Lower leg skin (tissue), 4 donors: ENCODE results near the gene MRPS16. TPM values are rescaled to one million over a fixed set of nuclear protein-coding genes. Genes with fewer than 3 reads are reported as not detected.

Source experiments
- DNase-seq, 2 donors: peaks; one replicate each; pipeline ENCODE4 v3.0.0-alpha.2; 2019; ENCODE audit warnings: low spot score in 2 of 2
- H3K4me3 ChIP-seq: fragments of 200-600 bp; sonication (generic); 2 replicates; pipeline ENCODE4 v1.5.1; 2017; ENCODE audit warnings: mild to moderate bottlenecking, low read depth; ENCODE audit not compliant: poor library complexity, severe bottlenecking
- CTCF ChIP-seq, 3 donors: fragments of 450-650 bp; IDR thresholded peaks; one replicate each; pipeline ENCODE4 v1.5.1; 2016; ENCODE audit warnings: antibody characterized with exemption in 3 of 3, mild to moderate bottlenecking in 3 of 3, moderate library complexity in 2 of 3
- POLR2A ChIP-seq, 2 donors: fragments of 450-650 bp; IDR thresholded peaks; one replicate each; pipeline ENCODE4 v1.6.1; 2016 to 2017; ENCODE audit warnings: antibody characterized with exemption in 2 of 2, mild to moderate bottlenecking in 1 of 2, moderate library complexity in 1 of 2
- WGBS, 2 donors: methylation state at CpG; one replicate each; pipeline ENCODE4 v1.1.5; 2018; 5-methylcytosine and 5-hydroxymethylcytosine counted together
- intact Hi-C: fragments of 100-400 bp; cut with DNase I; formaldehyde crosslinking; loops from one replicate; pipeline ENCODE4 v1.15.0; 2023; ENCODE audit warnings: low total_unique reads
- total RNA-seq, 4 donors: library from RNA; depleted of rRNA; stranded (reverse); fragments of >200 nt; gene quantifications; one replicate each; pipeline ENCODE4 v1.1.0, GENCODE V29; 2016

MRPS16 gene
- total RNA-seq, 4 donors from 2014 or later = 25.3 to 43.3 (median 40.0) TPM

GRCh38 chr10:73225518-73225917 lies 26.9 kb downstream of the MRPS16 start:
- TF ChIP-seq POLR2A (IDR thresholded peaks at IDR 0.05) (no peak), CTCF (IDR thresholded peaks at IDR 0.05) (no peak)
- no peak overlapping the region for H3K4me3 ChIP-seq
- intact Hi-C loops = no loop called here
- DNase-seq = no peak

DNA sequence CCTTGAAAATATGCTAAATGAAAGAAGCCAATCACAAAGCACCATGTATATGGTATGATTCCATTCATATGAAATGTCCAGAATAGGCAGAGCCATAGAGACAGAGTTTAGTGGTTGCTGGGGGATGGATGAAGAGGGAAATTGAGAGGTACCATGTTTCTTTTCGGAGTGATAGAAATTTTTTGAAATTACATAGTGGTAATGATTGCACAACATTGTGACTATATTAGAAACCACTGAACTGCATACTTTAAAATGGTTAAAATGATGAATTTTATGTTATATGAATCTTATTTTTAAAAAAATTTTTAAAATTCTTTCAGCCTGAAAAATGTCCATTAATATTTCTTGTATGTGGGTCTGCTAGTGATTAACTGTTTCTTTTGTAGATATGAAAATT lies 31.5 kb downstream of the MRPS16 start:
- intact Hi-C loops = no loop called here
- no peak for DNase-seq
- no peak for TF ChIP-seq CTCF (IDR thresholded peaks at IDR 0.05)
- no peak for TF ChIP-seq POLR2A (IDR thresholded peaks at IDR 0.05)
- 91 to 98% methylated on average over 1 of the region's 1 CpG for WGBS, 2 donors
- H3K4me3 ChIP-seq = no peak overlapping the region

GRCh38 chr10:73219384-73219783 lies 33.1 kb downstream of the MRPS16 start:
- DNase-seq = no peak
- H3K4me3 ChIP-seq = no peak overlapping the region
- TF ChIP-seq CTCF (IDR thresholded peaks at IDR 0.05) (no peak), POLR2A (IDR thresholded peaks at IDR 0.05) (no peak)
- intact Hi-C loops = no loop called here

GRCh38 chr10:73218431-73219191 lies 33.8 kb downstream of the MRPS16 start:
- no peak for DNase-seq
- TF ChIP-seq POLR2A (IDR thresholded peaks at IDR 0.05) (no peak), CTCF (IDR thresholded peaks at IDR 0.05) (no peak)
- intact Hi-C loops = no loop called here
- WGBS, 2 donors = 88 to 93% methylated on average over 2 of the region's 2 CpGs
- no peak overlapping the region for H3K4me3 ChIP-seq

- WGBS, 2 donors = 93 to 98% methylated on average over 2 of the region's 2 CpGs
- no peak overlapping the region for H3K4me3 ChIP-seq
- intact Hi-C loops = no loop called here
- TF ChIP-seq CTCF (IDR thresholded peaks at IDR 0.05) = no peak
- no peak for TF ChIP-seq POLR2A (IDR thresholded peaks at IDR 0.05)
- DNase-seq = no peak
These were observed 34.8 kb downstream of the MRPS16 start for GRCh38 chr10:73217628-73218027.

DNA sequence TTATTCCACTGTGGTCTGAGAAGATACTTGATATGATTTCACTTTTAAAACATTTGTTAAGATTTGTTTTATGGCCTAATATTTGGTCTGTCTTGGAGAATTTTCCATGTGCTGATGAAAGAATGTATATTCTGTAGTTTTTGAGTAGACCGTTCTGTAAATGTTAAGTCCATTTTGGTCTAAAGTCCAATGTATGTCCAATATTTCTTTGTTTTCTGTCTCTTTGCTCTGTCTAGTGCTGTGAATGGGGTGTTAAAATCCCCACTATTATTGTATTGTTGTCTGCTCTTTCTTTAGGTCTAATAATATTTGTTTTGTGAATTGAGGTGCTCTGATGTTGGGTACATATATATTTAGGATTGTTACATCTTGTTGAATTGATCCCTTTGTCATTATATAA lies 36.7 kb downstream of the MRPS16 start:
- H3K4me3 ChIP-seq = no peak overlapping the region
- 94 to 98% methylated on average over 1 of the region's 1 CpG for WGBS, 2 donors
- intact Hi-C loops = no loop called here
- no peak for DNase-seq
- TF ChIP-seq POLR2A (IDR thresholded peaks at IDR 0.05) (no peak), CTCF (IDR thresholded peaks at IDR 0.05) (no peak)
